Measurements from ENCODE around the gene NOS1AP. TPM values are rescaled to one million over a fixed set of nuclear protein-coding genes. Genes with fewer than 3 reads are reported as not detected.

Gene NOS1AP
- total RNA-seq, 2 donors from 2014 or later: not detected

GRCh38 chr1:162319493-162320175 is 250.1 kb downstream of the NOS1AP start:
- no peak for ATAC-seq
- H3K9me3 ChIP-seq (ENCODE audit: control insufficient read depth, low read length, poor library complexity, severe bottlenecking): no peaks in the 10 kb centered on the region
- peaks cover under 1% of the 10 kb centered on the region for H3K4me1 Mint-ChIP-seq

GRCh38 chr1:162321809-162322422 is 252.4 kb downstream of the NOS1AP start:
- DNase-seq (no peak), ATAC-seq (no peak)
- H3K27ac Mint-ChIP-seq: no peak overlapping the region
- H3K4me3 Mint-ChIP-seq: no peak overlapping the region
- peaks cover 62% of the 10 kb centered on the region for H3K27me3 Mint-ChIP-seq
- peaks cover 2% of the 10 kb centered on the region for H3K4me1 Mint-ChIP-seq
- peaks cover 5% of the 10 kb centered on the region for H3K36me3 Mint-ChIP-seq (ENCODE audit: low read depth)
- H3K9me3 ChIP-seq (ENCODE audit: control insufficient read depth, low read length, poor library complexity, severe bottlenecking): no peaks in the 10 kb centered on the region

More at GRCh38 chr1:162319493-162320175, 250.1 kb downstream of the NOS1AP start:
- peaks cover 5% of the 10 kb centered on the region for H3K36me3 Mint-ChIP-seq (ENCODE audit: low read depth)
- H3K27ac Mint-ChIP-seq: no peak overlapping the region
- peaks cover 54% of the 10 kb centered on the region for H3K27me3 Mint-ChIP-seq
- DNase-seq: no peak
- H3K4me3 Mint-ChIP-seq: no peak overlapping the region

DNA sequence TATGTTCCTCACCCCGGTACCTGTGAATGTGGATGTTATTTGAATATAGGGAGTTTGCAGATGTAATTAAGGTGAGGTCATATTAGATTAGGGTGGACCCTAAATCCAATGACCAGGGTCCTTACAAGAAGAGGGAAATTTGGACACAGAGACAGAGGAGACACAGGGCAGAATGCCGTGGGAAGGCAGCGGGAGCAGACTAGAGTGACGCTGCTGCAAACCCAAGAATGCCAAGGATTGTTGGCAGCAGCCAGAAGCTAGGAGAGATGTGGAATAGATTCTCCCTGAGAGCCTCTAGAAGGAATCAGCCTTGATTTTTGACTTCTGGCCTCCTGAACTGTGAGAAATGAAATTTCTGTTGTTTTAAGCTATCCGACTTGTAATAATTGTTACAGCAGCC is 253.5 kb downstream of the NOS1AP start:
- Mint-ChIP-seq H3K4me1 (peaks cover 2% of the 10 kb centered on the region), H3K27me3 (peaks cover 67% of the 10 kb centered on the region)

GRCh38 chr1:162324396-162324795 is 254.9 kb downstream of the NOS1AP start:
- ATAC-seq (no peak), DNase-seq (no peak)
- Mint-ChIP-seq H3K36me3 (ENCODE audit: low read depth) (peaks cover 5% of the 10 kb centered on the region), H3K27me3 (peaks cover 55% of the 10 kb centered on the region), H3K27ac (no peak overlapping the region), H3K4me3 (no peak overlapping the region), H3K4me1 (peaks cover 2% of the 10 kb centered on the region)
- H3K9me3 ChIP-seq (ENCODE audit: control insufficient read depth, low read length, poor library complexity, severe bottlenecking): no peaks in the 10 kb centered on the region

More for the DNA sequence above, 253.5 kb downstream of the NOS1AP start:
- ATAC-seq: no peak
- H3K4me3 Mint-ChIP-seq: no peak overlapping the region
- DNase-seq: no peak
- peaks cover 5% of the 10 kb centered on the region for H3K36me3 Mint-ChIP-seq (ENCODE audit: low read depth)
- no peaks in the 10 kb centered on the region for H3K9me3 ChIP-seq (ENCODE audit: control insufficient read depth, low read length, poor library complexity, severe bottlenecking)
- no peak overlapping the region for H3K27ac Mint-ChIP-seq

DNA sequence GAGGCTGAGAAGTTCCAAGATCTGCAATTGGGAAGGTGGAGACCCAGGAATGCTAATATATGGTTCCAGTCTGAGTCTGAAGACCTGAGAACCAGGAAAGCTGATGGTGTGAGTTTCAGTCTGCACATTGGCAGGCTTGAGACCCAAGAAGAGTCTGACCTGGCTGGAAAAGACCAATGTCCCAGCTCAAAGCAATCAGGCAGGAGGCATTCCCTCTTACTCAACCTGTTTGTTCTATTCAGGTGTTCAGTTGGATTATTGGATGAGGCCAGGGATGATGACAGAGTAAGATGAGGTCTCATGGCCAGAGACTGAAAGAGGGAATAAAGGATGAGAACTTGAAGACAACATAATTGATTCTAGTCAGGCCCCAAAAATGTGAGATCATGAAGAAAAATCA is 257.1 kb downstream of the NOS1AP start:
- H3K9me3 ChIP-seq (ENCODE audit: control insufficient read depth, low read length, poor library complexity, severe bottlenecking): no peaks in the 10 kb centered on the region
- DNase-seq (no peak), ATAC-seq (no peak)
- Mint-ChIP-seq H3K4me3 (no peak overlapping the region), H3K4me1 (peaks cover 2% of the 10 kb centered on the region), H3K27ac (no peak overlapping the region), H3K36me3 (ENCODE audit: low read depth) (no peaks in the 10 kb centered on the region), H3K27me3 (peaks cover 61% of the 10 kb centered on the region)

DNA sequence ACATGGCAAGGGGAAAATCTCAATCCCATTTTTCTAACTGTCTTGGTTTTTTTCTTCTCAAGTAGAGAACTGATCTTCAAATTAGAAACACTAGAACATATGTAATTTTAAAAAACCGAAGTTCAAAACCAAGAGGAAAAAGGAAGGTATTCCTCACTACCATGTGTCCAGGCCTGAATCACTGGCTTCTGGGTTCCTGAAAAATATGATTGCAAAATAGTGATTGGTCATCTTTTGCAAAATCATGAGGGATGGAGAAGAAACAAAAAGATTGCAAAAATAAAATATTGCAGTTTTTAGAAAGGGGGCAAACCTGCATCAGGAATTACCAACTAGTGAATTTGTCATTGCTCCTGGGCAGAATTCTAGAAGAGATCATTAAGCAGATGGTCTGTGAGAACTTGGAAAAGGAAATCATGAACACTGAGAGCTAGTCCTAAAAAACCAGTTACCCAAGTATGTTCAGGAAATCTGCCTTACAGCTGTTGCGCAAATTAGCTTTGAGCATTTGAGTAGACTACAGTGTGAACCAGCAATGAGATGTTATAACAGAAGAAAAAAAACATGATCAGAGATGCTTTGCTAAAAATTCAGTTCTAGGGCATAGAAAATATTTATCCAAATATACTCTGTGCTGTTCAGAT is 257.8 kb downstream of the NOS1AP start:
- no peak for ATAC-seq
- H3K27me3 Mint-ChIP-seq: peaks cover 65% of the 10 kb centered on the region

GRCh38 chr1:162327788-162328165 is 258.3 kb downstream of the NOS1AP start:
- no peak overlapping the region for H3K27ac Mint-ChIP-seq
- peaks cover 65% of the 10 kb centered on the region for H3K27me3 Mint-ChIP-seq
- H3K4me3 Mint-ChIP-seq: no peak overlapping the region
- DNase-seq (no peak), ATAC-seq (no peak)
- peaks cover 2% of the 10 kb centered on the region for H3K4me1 Mint-ChIP-seq
- H3K36me3 Mint-ChIP-seq (ENCODE audit: low read depth): peaks cover 2% of the 10 kb centered on the region
- no peaks in the 10 kb centered on the region for H3K9me3 ChIP-seq (ENCODE audit: control insufficient read depth, low read length, poor library complexity, severe bottlenecking)

More for the DNA sequence above, 257.8 kb downstream of the NOS1AP start:
- Mint-ChIP-seq H3K27ac (no peak overlapping the region), H3K4me1 (peaks cover 2% of the 10 kb centered on the region), H3K4me3 (no peak overlapping the region), H3K36me3 (ENCODE audit: low read depth) (peaks cover 2% of the 10 kb centered on the region)
- no peak for DNase-seq
- H3K9me3 ChIP-seq (ENCODE audit: control insufficient read depth, low read length, poor library complexity, severe bottlenecking): no peaks in the 10 kb centered on the region

DNA sequence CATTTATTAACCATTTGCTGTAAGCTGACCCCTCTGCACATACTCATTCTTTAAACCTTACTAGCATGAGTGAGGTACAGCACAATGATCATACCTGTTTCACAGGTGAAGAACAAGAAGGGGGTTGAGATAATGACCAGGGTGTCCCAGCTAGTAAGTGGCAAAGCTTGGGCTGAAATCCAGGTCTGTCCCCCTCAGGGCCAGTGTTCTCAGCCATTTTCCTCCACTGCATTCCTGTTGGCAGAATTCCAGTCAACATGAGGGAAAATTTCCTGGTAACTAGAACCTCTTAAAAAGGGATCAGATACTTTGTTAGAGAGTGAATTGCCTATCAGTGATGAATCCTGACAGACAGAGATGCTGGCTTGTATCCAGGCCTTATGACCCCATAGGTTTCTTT is 259.0 kb downstream of the NOS1AP start:
- Mint-ChIP-seq H3K4me3 (no peak overlapping the region), H3K27me3 (peaks cover 62% of the 10 kb centered on the region), H3K27ac (no peak overlapping the region), H3K36me3 (ENCODE audit: low read depth) (peaks cover 2% of the 10 kb centered on the region), H3K4me1 (peaks cover 2% of the 10 kb centered on the region)
- H3K9me3 ChIP-seq (ENCODE audit: control insufficient read depth, low read length, poor library complexity, severe bottlenecking): no peaks in the 10 kb centered on the region
- no peak for DNase-seq
- no peak for ATAC-seq

GRCh38 chr1:162329826-162330225 is 260.3 kb downstream of the NOS1AP start:
- no peak for DNase-seq
- no peaks in the 10 kb centered on the region for H3K9me3 ChIP-seq (ENCODE audit: control insufficient read depth, low read length, poor library complexity, severe bottlenecking)
- no peaks in the 10 kb centered on the region for H3K4me1 Mint-ChIP-seq
- no peak for ATAC-seq
- H3K4me3 Mint-ChIP-seq: no peak overlapping the region
- H3K27me3 Mint-ChIP-seq: peaks cover 61% of the 10 kb centered on the region
- peaks cover 2% of the 10 kb centered on the region for H3K36me3 Mint-ChIP-seq (ENCODE audit: low read depth)
- H3K27ac Mint-ChIP-seq: no peak overlapping the region

- no peak for ATAC-seq
- no peak overlapping the region for H3K4me3 Mint-ChIP-seq
- no peaks in the 10 kb centered on the region for H3K4me1 Mint-ChIP-seq
- peaks cover 76% of the 10 kb centered on the region for H3K27me3 Mint-ChIP-seq
- H3K27ac Mint-ChIP-seq: no peak overlapping the region
- H3K36me3 Mint-ChIP-seq (ENCODE audit: low read depth): peaks cover 2% of the 10 kb centered on the region
- no peaks in the 10 kb centered on the region for H3K9me3 ChIP-seq (ENCODE audit: control insufficient read depth, low read length, poor library complexity, severe bottlenecking)
- no peak for DNase-seq
Observed at GRCh38 chr1:162333991-162334390, 264.5 kb downstream of the NOS1AP start.

DNA sequence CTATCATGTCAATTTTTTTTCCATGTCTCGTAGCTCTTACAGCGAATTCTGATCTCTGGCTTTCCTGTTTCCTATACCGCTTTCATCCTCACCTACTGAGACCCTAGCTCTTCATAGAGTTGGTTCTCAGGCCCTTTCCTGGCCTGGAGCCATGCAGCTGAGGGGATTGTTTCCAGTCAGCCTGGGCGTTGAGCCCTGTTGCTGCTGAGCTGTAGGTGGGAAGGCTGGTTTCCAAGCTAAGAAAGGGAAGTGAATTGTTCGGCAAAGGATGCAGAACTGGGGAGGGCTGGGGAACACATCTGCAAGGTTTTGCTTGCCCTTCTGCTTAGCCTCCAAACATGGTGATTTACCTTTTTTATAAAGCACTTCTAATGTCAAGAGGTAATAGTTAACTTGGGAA is 265.6 kb downstream of the NOS1AP start:
- Mint-ChIP-seq H3K4me3 (no peak overlapping the region), H3K27ac (no peak overlapping the region), H3K36me3 (ENCODE audit: low read depth) (peaks cover 2% of the 10 kb centered on the region), H3K27me3 (peaks cover 74% of the 10 kb centered on the region), H3K4me1 (no peaks in the 10 kb centered on the region)
- no peaks in the 10 kb centered on the region for H3K9me3 ChIP-seq (ENCODE audit: control insufficient read depth, low read length, poor library complexity, severe bottlenecking)
- DNase-seq: no peak
- ATAC-seq: no peak

- Mint-ChIP-seq H3K27me3 (peaks cover 71% of the 10 kb centered on the region), H3K27ac (no peak overlapping the region), H3K4me1 (no peaks in the 10 kb centered on the region), H3K4me3 (no peak overlapping the region), H3K36me3 (ENCODE audit: low read depth) (peaks cover 2% of the 10 kb centered on the region)
- no peaks in the 10 kb centered on the region for H3K9me3 ChIP-seq (ENCODE audit: control insufficient read depth, low read length, poor library complexity, severe bottlenecking)
- no peak for DNase-seq
- ATAC-seq: no peak
Observed at GRCh38 chr1:162336621-162337285, 267.3 kb downstream of the NOS1AP start.

DNA sequence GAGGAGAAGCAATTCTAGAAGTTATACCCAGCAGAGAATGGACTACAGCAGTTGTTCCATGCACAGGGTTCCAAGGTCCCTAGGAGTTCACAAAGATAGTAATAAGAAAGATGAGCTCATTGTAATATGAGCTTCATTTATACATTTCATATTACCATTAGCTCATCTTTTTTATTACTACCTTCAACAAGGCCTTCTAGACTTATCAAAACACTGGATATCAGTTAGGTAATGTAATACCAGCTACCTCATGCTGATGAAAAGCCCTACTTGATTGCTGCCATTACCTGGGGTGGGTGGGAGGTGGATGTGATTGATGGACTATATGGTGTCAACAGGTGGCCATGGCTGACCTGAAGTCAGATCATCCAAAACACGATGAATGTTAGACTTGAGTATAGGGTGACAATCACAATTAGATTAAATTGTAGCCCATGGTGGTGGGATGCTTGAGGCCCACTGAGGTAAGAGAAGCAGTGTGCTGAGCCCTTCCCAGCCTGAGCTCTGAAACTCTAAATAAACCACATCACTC is 273.0 kb downstream of the NOS1AP start:
- Mint-ChIP-seq H3K36me3 (ENCODE audit: low read depth) (no peaks in the 10 kb centered on the region), H3K27ac (no peak overlapping the region), H3K27me3 (peaks cover 50% of the 10 kb centered on the region), H3K4me3 (no peak overlapping the region), H3K4me1 (no peaks in the 10 kb centered on the region)
- H3K9me3 ChIP-seq (ENCODE audit: control insufficient read depth, low read length, poor library complexity, severe bottlenecking): no peaks in the 10 kb centered on the region
- no peak for DNase-seq
- no peak for ATAC-seq
